Stomach (tissue), 4 donors: ENCODE results near the gene IL1RL1.

Experiments
- EP300 ChIP-seq: sonication (generic); formaldehyde crosslinking; IDR thresholded peaks from one replicate; pipeline ENCODE4 v1.6.1; 2017; ENCODE audit warnings: antibody characterized with exemption
- POLR2A ChIP-seq, 4 donors: fragments of 450-650 bp; IDR thresholded peaks; one replicate each; pipeline ENCODE4 v1.6.1; 2016; ENCODE audit warnings: antibody characterized with exemption in 4 of 4, control low read depth in 2 of 4, mild to moderate bottlenecking in 1 of 4, moderate library complexity in 1 of 4
- TF ChIP-seq, protein P1 (sequence below), 7 experiments: fragments of 450-650 bp in 4 of 7; fragments of 200-600 bp in 3 of 7; sonication (generic) in 3 of 7; IDR thresholded peaks; one replicate each; pipeline ENCODE4 v1.5.1; 2016 to 2019; ENCODE audit warnings: antibody characterized with exemption in 7 of 7, control low read depth in 2 of 7, mild to moderate bottlenecking in 1 of 7

DNA sequence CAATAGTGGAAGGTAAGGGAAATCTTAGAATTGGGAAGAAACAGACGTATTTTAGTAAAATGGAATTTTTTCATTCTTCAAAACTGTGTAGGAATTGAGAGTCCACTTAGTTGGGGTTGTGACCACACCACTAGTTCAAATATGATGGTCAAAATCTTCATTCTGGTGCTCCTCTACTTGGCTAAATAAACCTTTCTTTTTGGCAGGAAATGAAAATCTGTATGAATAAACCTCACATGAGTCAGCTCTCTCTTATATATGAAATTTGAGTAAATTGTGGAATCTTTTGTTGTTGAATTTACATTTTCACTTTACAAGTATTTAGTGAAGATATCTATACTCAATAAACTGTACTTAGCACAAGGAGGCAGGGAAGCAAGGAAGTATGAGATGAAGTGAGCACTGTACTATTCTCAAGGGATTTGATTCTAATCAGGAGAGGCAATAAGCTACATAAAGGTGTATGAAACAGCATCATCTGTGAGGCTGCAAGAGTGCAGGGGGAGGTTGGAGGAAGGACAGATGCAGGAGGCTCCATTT is 64.8 kb downstream of the IL1RL1 start:
- TF ChIP-seq, protein P1, sequence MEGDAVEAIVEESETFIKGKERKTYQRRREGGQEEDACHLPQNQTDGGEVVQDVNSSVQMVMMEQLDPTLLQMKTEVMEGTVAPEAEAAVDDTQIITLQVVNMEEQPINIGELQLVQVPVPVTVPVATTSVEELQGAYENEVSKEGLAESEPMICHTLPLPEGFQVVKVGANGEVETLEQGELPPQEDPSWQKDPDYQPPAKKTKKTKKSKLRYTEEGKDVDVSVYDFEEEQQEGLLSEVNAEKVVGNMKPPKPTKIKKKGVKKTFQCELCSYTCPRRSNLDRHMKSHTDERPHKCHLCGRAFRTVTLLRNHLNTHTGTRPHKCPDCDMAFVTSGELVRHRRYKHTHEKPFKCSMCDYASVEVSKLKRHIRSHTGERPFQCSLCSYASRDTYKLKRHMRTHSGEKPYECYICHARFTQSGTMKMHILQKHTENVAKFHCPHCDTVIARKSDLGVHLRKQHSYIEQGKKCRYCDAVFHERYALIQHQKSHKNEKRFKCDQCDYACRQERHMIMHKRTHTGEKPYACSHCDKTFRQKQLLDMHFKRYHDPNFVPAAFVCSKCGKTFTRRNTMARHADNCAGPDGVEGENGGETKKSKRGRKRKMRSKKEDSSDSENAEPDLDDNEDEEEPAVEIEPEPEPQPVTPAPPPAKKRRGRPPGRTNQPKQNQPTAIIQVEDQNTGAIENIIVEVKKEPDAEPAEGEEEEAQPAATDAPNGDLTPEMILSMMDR (IDR thresholded peaks at IDR 0.05) = no peak
- no peak for TF ChIP-seq POLR2A (IDR thresholded peaks at IDR 0.05)
- no peak for TF ChIP-seq EP300
